ENCODE measurements around the gene PCSK7. TPM values are rescaled to one million over a fixed set of nuclear protein-coding genes. Genes with fewer than 3 reads are reported as not detected.

Gene PCSK7
- total RNA-seq, 5 donors from 2014 or later (not counting 1 experiment from before 2014, with no cell fraction given), result 300 to 368 (median 336) TPM

- Histone ChIP-seq H3K36me3 (ENCODE audit: control insufficient read depth in 2 of 2, extremely low read depth in 1 of 2, insufficient read depth in 1 of 2, low read length in 1 of 2) (peaks cover 14 to 55% of the 10 kb centered on the region in 2 donors), H3K4me1 (ENCODE audit: control insufficient read depth in 1 of 2, extremely low read depth in 1 of 2, insufficient read depth in 2 of 2, low read length in 2 of 2) (peaks cover 16 to 64% of the 10 kb centered on the region in 2 experiments)
- no peak for DNase-seq
Observed at GRCh38 chr11:117229411-117229810, 2.5 kb downstream of the PCSK7 start.

GRCh38 chr11:117228091-117228490 lies 3.8 kb downstream of the PCSK7 start:
- no peaks in the 10 kb centered on the region for H3K27me3 Mint-ChIP-seq
- peak overlapping the region; percentile 64 to 77 for H3K27ac Mint-ChIP-seq
- H3K36me3 Mint-ChIP-seq, result peaks cover 47% of the 10 kb centered on the region
- Histone ChIP-seq H3K27me3 (replicated peaks in 1 of 2; ENCODE audit: control insufficient read depth in 2 of 2, extremely low read depth in 1 of 2, insufficient read depth in 2 of 2, low read length in 1 of 2) (no peaks in the 10 kb centered on the region), H3K36me3 (ENCODE audit: control insufficient read depth in 2 of 2, extremely low read depth in 1 of 2, insufficient read depth in 1 of 2, low read length in 1 of 2) (peaks cover 26 to 68% of the 10 kb centered on the region in 2 donors), H3K4me3 (ENCODE audit: control insufficient read depth in 1 of 2, extremely low read depth in 1 of 2, low read length in 1 of 2) (no peak overlapping the region), H3K27ac (ENCODE audit: low read length) (no peak overlapping the region), H3K4me1 (ENCODE audit: control insufficient read depth in 1 of 2, extremely low read depth in 1 of 2, insufficient read depth in 2 of 2, low read length in 2 of 2) (peaks cover 14 to 61% of the 10 kb centered on the region in 2 experiments), H3K9me3 (no peaks in the 10 kb centered on the region)
- no CpG with 5 or more reads among the region's 11 CpGs for WGBS (ENCODE audit: insufficient coverage)
- ATAC-seq (replicated peaks in 1 of 4), result no peak
- H3K4me1 Mint-ChIP-seq, result peaks cover 41 to 57% (median 45%) of the 10 kb centered on the region in 3 donors
- CTCF ChIA-PET, result interaction anchor here in 1 of 2 donors (0.8 to 1.4 kb wide), 3 partner anchors 8 to 337 kb away, joined by 3 to 10 read pairs (median 7); no protein-coding TSS in a partner anchor
- peak overlapping the region; percentile 7 to 45 (median 17) for H3K4me3 Mint-ChIP-seq
- DNase-seq, result no peak
- no peaks in the 10 kb centered on the region for H3K9me3 Mint-ChIP-seq
- POLR2A ChIA-PET, result interaction anchor here in 1 of 2 donors (0.6 kb wide), 1 partner anchor 350 kb away, joined by 3 read pairs; no protein-coding TSS in a partner anchor

More at GRCh38 chr11:117229411-117229810, 2.5 kb downstream of the PCSK7 start:
- ChIA-PET POLR2A (no interaction called here), CTCF (interaction anchor here in 1 of 2 donors (1.1 kb wide), 1 partner anchor 48 kb away, joined by 5 read pairs; no protein-coding TSS in a partner anchor)
- Histone ChIP-seq H3K27ac (ENCODE audit: low read length) (peak overlapping the region; percentile 84), H3K4me3 (ENCODE audit: control insufficient read depth in 1 of 2, extremely low read depth in 1 of 2, low read length in 1 of 2) (peak overlapping the region in 1 of 2 donors; percentile 65), H3K9me3 (no peaks in the 10 kb centered on the region), H3K27me3 (replicated peaks in 1 of 2; ENCODE audit: control insufficient read depth in 2 of 2, extremely low read depth in 1 of 2, insufficient read depth in 2 of 2, low read length in 1 of 2) (no peaks in the 10 kb centered on the region)
- peaks cover 34% of the 10 kb centered on the region for H3K36me3 Mint-ChIP-seq
- peaks cover 54 to 70% (median 58%) of the 10 kb centered on the region in 3 donors for H3K4me1 Mint-ChIP-seq
- WGBS (ENCODE audit: insufficient coverage), result 98% methylated on average over 12 of the region's 12 CpGs
- peak overlapping the region; percentile 95 to 99 for H3K27ac Mint-ChIP-seq
- H3K4me3 Mint-ChIP-seq, result peak overlapping the region; percentile 89 to 98 (median 96)
- H3K27me3 Mint-ChIP-seq, result no peaks in the 10 kb centered on the region
- no peak for ATAC-seq (replicated peaks in 1 of 4)
- H3K9me3 Mint-ChIP-seq, result no peaks in the 10 kb centered on the region

- Histone ChIP-seq H3K27ac (ENCODE audit: low read length) (peak overlapping the region; percentile 4), H3K36me3 (ENCODE audit: control insufficient read depth in 2 of 2, extremely low read depth in 1 of 2, insufficient read depth in 1 of 2, low read length in 1 of 2) (peaks cover 28 to 81% of the 10 kb centered on the region in 2 donors), H3K4me1 (ENCODE audit: control insufficient read depth in 1 of 2, extremely low read depth in 1 of 2, insufficient read depth in 2 of 2, low read length in 2 of 2) (peaks cover 14 to 56% of the 10 kb centered on the region in 2 experiments), H3K4me3 (ENCODE audit: control insufficient read depth in 1 of 2, extremely low read depth in 1 of 2, low read length in 1 of 2) (no peak overlapping the region), H3K9me3 (no peaks in the 10 kb centered on the region), H3K27me3 (replicated peaks in 1 of 2; ENCODE audit: control insufficient read depth in 2 of 2, extremely low read depth in 1 of 2, insufficient read depth in 2 of 2, low read length in 1 of 2) (no peaks in the 10 kb centered on the region)
- peaks cover 40 to 55% (median 46%) of the 10 kb centered on the region in 3 donors for H3K4me1 Mint-ChIP-seq
- CTCF ChIA-PET, result interaction anchor here (0.6 to 2.9 kb wide), 20 partner anchors 8 to 494 kb away, joined by 3 to 38 read pairs (median 5); partner anchors contain the start of genes APOA5 (in 1 of the 2), SIDT2 (in 1 of the 2) and ZPR1 (in 1 of the 2)
- DNase-seq, result peak in 32 of 35 experiments; percentile 16 to 86 (median 36)
- POLR2A ChIA-PET, result interaction anchor here (0.5 to 0.9 kb wide), 4 partner anchors 41 to 406 kb away, joined by 3 to 5 read pairs (median 4); no protein-coding TSS in a partner anchor
- no peaks in the 10 kb centered on the region for H3K9me3 Mint-ChIP-seq
- H3K27me3 Mint-ChIP-seq, result no peaks in the 10 kb centered on the region
- peak overlapping the region; percentile 80 to 84 for H3K27ac Mint-ChIP-seq
- peaks cover 55% of the 10 kb centered on the region for H3K36me3 Mint-ChIP-seq
- 76% methylated on average over 11 of the region's 19 CpGs for WGBS (ENCODE audit: insufficient coverage)
- peak overlapping the region in 1 of 3 donors; percentile 34 for H3K4me3 Mint-ChIP-seq
- peak; percentile 59 to 68 (median 62) for ATAC-seq (replicated peaks in 1 of 4)
Observed at GRCh38 chr11:117226388-117227385, 5.2 kb downstream of the PCSK7 start.

- Histone ChIP-seq H3K27me3 (replicated peaks in 1 of 2; ENCODE audit: control insufficient read depth in 2 of 2, extremely low read depth in 1 of 2, insufficient read depth in 2 of 2, low read length in 1 of 2) (no peaks in the 10 kb centered on the region), H3K9me3 (no peaks in the 10 kb centered on the region), H3K27ac (ENCODE audit: low read length) (no peak overlapping the region), H3K36me3 (ENCODE audit: control insufficient read depth in 2 of 2, extremely low read depth in 1 of 2, insufficient read depth in 1 of 2, low read length in 1 of 2) (peaks cover 31 to 91% of the 10 kb centered on the region in 2 donors), H3K4me3 (ENCODE audit: control insufficient read depth in 1 of 2, extremely low read depth in 1 of 2, low read length in 1 of 2) (no peak overlapping the region), H3K4me1 (ENCODE audit: control insufficient read depth in 1 of 2, extremely low read depth in 1 of 2, insufficient read depth in 2 of 2, low read length in 2 of 2) (peaks cover 10 to 46% of the 10 kb centered on the region in 2 experiments)
- ATAC-seq (replicated peaks in 1 of 4) (no peak), DNase-seq (no peak)
- WGBS (ENCODE audit: insufficient coverage), result 97% methylated on average over 7 of the region's 9 CpGs
- Mint-ChIP-seq H3K4me3 (no peak overlapping the region), H3K27me3 (no peaks in the 10 kb centered on the region), H3K9me3 (no peaks in the 10 kb centered on the region), H3K27ac (no peak overlapping the region), H3K4me1 (peaks cover 34 to 46% (median 41%) of the 10 kb centered on the region in 3 donors), H3K36me3 (peaks cover 55% of the 10 kb centered on the region)
- CTCF ChIA-PET, result interaction anchor here (0.5 to 2.9 kb wide), 15 partner anchors 9 to 493 kb away, joined by 3 to 38 read pairs (median 4); partner anchors contain the start of genes APOA5 (in 1 of the 2) and SIDT2 (in 1 of the 2)
- POLR2A ChIA-PET, result interaction anchor here in 1 of 2 donors (0.5 to 0.7 kb wide), 3 partner anchors 76 to 589 kb away, joined by 3 to 6 read pairs (median 5); no protein-coding TSS in a partner anchor
Observed at GRCh38 chr11:117225553-117226170, 6.2 kb downstream of the PCSK7 start.

GRCh38 chr11:117223741-117224689 lies 7.9 kb downstream of the PCSK7 start:
- WGBS (ENCODE audit: insufficient coverage), result 77% methylated on average over 5 of the region's 17 CpGs
- POLR2A ChIA-PET, result interaction anchor here in 1 of 2 donors (0.5 kb wide), 1 partner anchor 39 kb away, joined by 9 read pairs; no protein-coding TSS in a partner anchor
- Histone ChIP-seq H3K36me3 (ENCODE audit: control insufficient read depth in 2 of 2, extremely low read depth in 1 of 2, insufficient read depth in 1 of 2, low read length in 1 of 2) (peaks cover 40 to 96% of the 10 kb centered on the region in 2 donors), H3K27ac (ENCODE audit: low read length) (no peak overlapping the region), H3K27me3 (replicated peaks in 1 of 2; ENCODE audit: control insufficient read depth in 2 of 2, extremely low read depth in 1 of 2, insufficient read depth in 2 of 2, low read length in 1 of 2) (no peaks in the 10 kb centered on the region), H3K4me1 (ENCODE audit: control insufficient read depth in 1 of 2, extremely low read depth in 1 of 2, insufficient read depth in 2 of 2, low read length in 2 of 2) (peaks cover 0 to 30% of the 10 kb centered on the region in 2 experiments), H3K4me3 (ENCODE audit: control insufficient read depth in 1 of 2, extremely low read depth in 1 of 2, low read length in 1 of 2) (no peak overlapping the region), H3K9me3 (no peaks in the 10 kb centered on the region)
- CTCF ChIA-PET, result interaction anchor here (0.9 to 1.2 kb wide), 2 partner anchors 46 to 125 kb away, joined by 3 to 4 read pairs; partner anchors contain the start of gene SIDT2 (in 1 of the 2)
- Mint-ChIP-seq H3K36me3 (peaks cover 62% of the 10 kb centered on the region), H3K4me3 (no peak overlapping the region), H3K27me3 (no peaks in the 10 kb centered on the region), H3K27ac (peak overlapping the region in 1 of 2 donors; percentile 27), H3K9me3 (no peaks in the 10 kb centered on the region), H3K4me1 (peaks cover 22 to 34% (median 27%) of the 10 kb centered on the region in 3 donors)
- no peak for DNase-seq
- ATAC-seq (replicated peaks in 1 of 4), result no peak
